Loucy (cell line): ENCODE data around the gene PLEKHH2.

Source experiments
- EZH2phosphoT487 ChIP-seq: fragments of 200-600 bp; IDR thresholded peaks from 2 replicates; pipeline ENCODE4 v1.6.1; 2018; ENCODE audit warnings: antibody characterized with exemption, mild to moderate bottlenecking, moderate library complexity, borderline replicate concordance
- TF ChIP-seq, protein P1 (sequence below): fragments of 200-600 bp; sonication (generic); conservative IDR thresholded peaks from 2 replicates; pipeline ENCODE4 v1.5.1; 2014; ENCODE audit warnings: mild to moderate bottlenecking, antibody characterized with exemption, low read length

DNA sequence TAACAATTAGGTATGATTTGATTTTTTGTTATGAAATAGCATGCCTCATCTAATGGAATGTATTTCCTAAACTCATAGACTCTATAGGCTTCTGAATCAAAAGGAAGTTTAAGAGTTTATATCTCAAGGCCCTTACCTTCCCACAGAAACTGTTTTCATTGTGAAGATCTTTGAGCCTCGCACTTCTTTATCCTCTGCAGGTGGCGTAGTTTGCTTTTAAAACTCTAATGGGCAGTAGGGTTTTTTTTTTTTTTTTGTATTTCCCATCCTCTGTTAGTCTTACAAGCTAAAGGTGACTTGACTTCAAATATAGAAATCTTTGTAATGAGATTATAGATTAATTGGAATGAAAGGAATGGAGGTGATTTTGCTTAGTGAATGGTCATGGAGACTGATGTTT, 165.1 kb downstream of the PLEKHH2 start:
- TF ChIP-seq, protein P1, sequence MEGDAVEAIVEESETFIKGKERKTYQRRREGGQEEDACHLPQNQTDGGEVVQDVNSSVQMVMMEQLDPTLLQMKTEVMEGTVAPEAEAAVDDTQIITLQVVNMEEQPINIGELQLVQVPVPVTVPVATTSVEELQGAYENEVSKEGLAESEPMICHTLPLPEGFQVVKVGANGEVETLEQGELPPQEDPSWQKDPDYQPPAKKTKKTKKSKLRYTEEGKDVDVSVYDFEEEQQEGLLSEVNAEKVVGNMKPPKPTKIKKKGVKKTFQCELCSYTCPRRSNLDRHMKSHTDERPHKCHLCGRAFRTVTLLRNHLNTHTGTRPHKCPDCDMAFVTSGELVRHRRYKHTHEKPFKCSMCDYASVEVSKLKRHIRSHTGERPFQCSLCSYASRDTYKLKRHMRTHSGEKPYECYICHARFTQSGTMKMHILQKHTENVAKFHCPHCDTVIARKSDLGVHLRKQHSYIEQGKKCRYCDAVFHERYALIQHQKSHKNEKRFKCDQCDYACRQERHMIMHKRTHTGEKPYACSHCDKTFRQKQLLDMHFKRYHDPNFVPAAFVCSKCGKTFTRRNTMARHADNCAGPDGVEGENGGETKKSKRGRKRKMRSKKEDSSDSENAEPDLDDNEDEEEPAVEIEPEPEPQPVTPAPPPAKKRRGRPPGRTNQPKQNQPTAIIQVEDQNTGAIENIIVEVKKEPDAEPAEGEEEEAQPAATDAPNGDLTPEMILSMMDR, result 0 out of 2 replicates have a peak, but pooled peaks have one; percentile 23
- TF ChIP-seq EZH2phosphoT487, result no peak
